ENCODE measurements around the gene NEDD9.
A peak's percentile ranks its signal among the peaks of the same experiment; 100 is the strongest.

Gene NEDD9

GRCh38 chr6:11203306-11204004 lies 29.0 kb downstream of the NEDD9 start:
- no peak overlapping the region for H3K4me3 ChIP-seq (ENCODE audit: low read length)
- H3K9me3 ChIP-seq (ENCODE audit: control insufficient read depth, low read depth, low read length), result no peaks in the 10 kb centered on the region
- H3K4me1 ChIP-seq (ENCODE audit: control insufficient read depth, low read depth, low read length), result peaks cover 26% of the 10 kb centered on the region
- peaks cover 3% of the 10 kb centered on the region for H3K36me3 ChIP-seq (ENCODE audit: control insufficient read depth, low read depth, low read length)
- H3K27ac ChIP-seq (ENCODE audit: low read length), result no peak overlapping the region
- H3K27me3 ChIP-seq (ENCODE audit: control insufficient read depth, insufficient read depth, low read length), result no peaks in the 10 kb centered on the region
- no peak overlapping the region for H3K9ac ChIP-seq (ENCODE audit: low read length)

GRCh38 chr6:11202513-11203305 lies 29.8 kb downstream of the NEDD9 start:
- H3K9me3 ChIP-seq (ENCODE audit: control insufficient read depth, low read depth, low read length), result no peaks in the 10 kb centered on the region
- H3K4me1 ChIP-seq (ENCODE audit: control insufficient read depth, low read depth, low read length), result peaks cover 26% of the 10 kb centered on the region
- peaks cover 3% of the 10 kb centered on the region for H3K36me3 ChIP-seq (ENCODE audit: control insufficient read depth, low read depth, low read length)
- no peak overlapping the region for H3K9ac ChIP-seq (ENCODE audit: low read length)
- no peaks in the 10 kb centered on the region for H3K27me3 ChIP-seq (ENCODE audit: control insufficient read depth, insufficient read depth, low read length)
- H3K27ac ChIP-seq (ENCODE audit: low read length), result no peak overlapping the region
- H3K4me3 ChIP-seq (ENCODE audit: low read length), result peak overlapping the region; percentile 8

GRCh38 chr6:11201772-11202512 lies 30.5 kb downstream of the NEDD9 start:
- Histone ChIP-seq H3K27me3 (ENCODE audit: control insufficient read depth, insufficient read depth, low read length) (no peaks in the 10 kb centered on the region), H3K9ac (ENCODE audit: low read length) (no peak overlapping the region), H3K4me3 (ENCODE audit: low read length) (no peak overlapping the region), H3K4me1 (ENCODE audit: control insufficient read depth, low read depth, low read length) (peaks cover 34% of the 10 kb centered on the region), H3K27ac (ENCODE audit: low read length) (no peak overlapping the region), H3K9me3 (ENCODE audit: control insufficient read depth, low read depth, low read length) (no peaks in the 10 kb centered on the region), H3K36me3 (ENCODE audit: control insufficient read depth, low read depth, low read length) (peaks cover 3% of the 10 kb centered on the region)

- Histone ChIP-seq H3K27me3 (ENCODE audit: control insufficient read depth, insufficient read depth, low read length) (no peaks in the 10 kb centered on the region), H3K9ac (ENCODE audit: low read length) (no peak overlapping the region), H3K27ac (ENCODE audit: low read length) (no peak overlapping the region), H3K4me1 (ENCODE audit: control insufficient read depth, low read depth, low read length) (peaks cover 43% of the 10 kb centered on the region), H3K4me3 (ENCODE audit: low read length) (no peak overlapping the region), H3K9me3 (ENCODE audit: control insufficient read depth, low read depth, low read length) (no peaks in the 10 kb centered on the region), H3K36me3 (ENCODE audit: control insufficient read depth, low read depth, low read length) (peaks cover 3% of the 10 kb centered on the region)
Measured at GRCh38 chr6:11201015-11201414, 31.5 kb downstream of the NEDD9 start.

- Histone ChIP-seq H3K9ac (ENCODE audit: low read length) (no peak overlapping the region), H3K27ac (ENCODE audit: low read length) (no peak overlapping the region), H3K36me3 (ENCODE audit: control insufficient read depth, low read depth, low read length) (peaks cover 3% of the 10 kb centered on the region), H3K27me3 (ENCODE audit: control insufficient read depth, insufficient read depth, low read length) (no peaks in the 10 kb centered on the region), H3K4me3 (ENCODE audit: low read length) (no peak overlapping the region), H3K4me1 (ENCODE audit: control insufficient read depth, low read depth, low read length) (peaks cover 45% of the 10 kb centered on the region), H3K9me3 (ENCODE audit: control insufficient read depth, low read depth, low read length) (no peaks in the 10 kb centered on the region)
Measured at GRCh38 chr6:11200356-11200755, 32.1 kb downstream of the NEDD9 start.

- Histone ChIP-seq H3K4me3 (ENCODE audit: low read length) (no peak overlapping the region), H3K9ac (ENCODE audit: low read length) (no peak overlapping the region), H3K9me3 (ENCODE audit: control insufficient read depth, low read depth, low read length) (no peaks in the 10 kb centered on the region), H3K27ac (ENCODE audit: low read length) (no peak overlapping the region), H3K27me3 (ENCODE audit: control insufficient read depth, insufficient read depth, low read length) (no peaks in the 10 kb centered on the region), H3K36me3 (ENCODE audit: control insufficient read depth, low read depth, low read length) (peaks cover 3% of the 10 kb centered on the region), H3K4me1 (ENCODE audit: control insufficient read depth, low read depth, low read length) (peaks cover 59% of the 10 kb centered on the region)
Measured at GRCh38 chr6:11198663-11199603, 33.5 kb downstream of the NEDD9 start.

GRCh38 chr6:11197850-11198249 lies 34.6 kb downstream of the NEDD9 start:
- Histone ChIP-seq H3K36me3 (ENCODE audit: control insufficient read depth, low read depth, low read length) (peaks cover 3% of the 10 kb centered on the region), H3K4me3 (ENCODE audit: low read length) (no peak overlapping the region), H3K27ac (ENCODE audit: low read length) (no peak overlapping the region), H3K9ac (ENCODE audit: low read length) (no peak overlapping the region), H3K4me1 (ENCODE audit: control insufficient read depth, low read depth, low read length) (peaks cover 51% of the 10 kb centered on the region), H3K9me3 (ENCODE audit: control insufficient read depth, low read depth, low read length) (no peaks in the 10 kb centered on the region), H3K27me3 (ENCODE audit: control insufficient read depth, insufficient read depth, low read length) (no peaks in the 10 kb centered on the region)

- H3K4me1 ChIP-seq (ENCODE audit: control insufficient read depth, low read depth, low read length), result peaks cover 44% of the 10 kb centered on the region
- H3K27me3 ChIP-seq (ENCODE audit: control insufficient read depth, insufficient read depth, low read length), result no peaks in the 10 kb centered on the region
- H3K36me3 ChIP-seq (ENCODE audit: control insufficient read depth, low read depth, low read length), result peaks cover 3% of the 10 kb centered on the region
- no peak overlapping the region for H3K4me3 ChIP-seq (ENCODE audit: low read length)
- no peak overlapping the region for H3K27ac ChIP-seq (ENCODE audit: low read length)
- no peak overlapping the region for H3K9ac ChIP-seq (ENCODE audit: low read length)
- H3K9me3 ChIP-seq (ENCODE audit: control insufficient read depth, low read depth, low read length), result no peaks in the 10 kb centered on the region
Measured at GRCh38 chr6:11197175-11197536, 35.3 kb downstream of the NEDD9 start.

GRCh38 chr6:11196511-11197174 lies 35.8 kb downstream of the NEDD9 start:
- H3K27ac ChIP-seq (ENCODE audit: low read length), result no peak overlapping the region
- H3K4me3 ChIP-seq (ENCODE audit: low read length), result no peak overlapping the region
- no peaks in the 10 kb centered on the region for H3K9me3 ChIP-seq (ENCODE audit: control insufficient read depth, low read depth, low read length)
- peaks cover 39% of the 10 kb centered on the region for H3K4me1 ChIP-seq (ENCODE audit: control insufficient read depth, low read depth, low read length)
- H3K27me3 ChIP-seq (ENCODE audit: control insufficient read depth, insufficient read depth, low read length), result no peaks in the 10 kb centered on the region
- no peak overlapping the region for H3K9ac ChIP-seq (ENCODE audit: low read length)
- peaks cover 3% of the 10 kb centered on the region for H3K36me3 ChIP-seq (ENCODE audit: control insufficient read depth, low read depth, low read length)

- Histone ChIP-seq H3K36me3 (ENCODE audit: control insufficient read depth, low read depth, low read length) (no peaks in the 10 kb centered on the region), H3K4me1 (ENCODE audit: control insufficient read depth, low read depth, low read length) (peaks cover 39% of the 10 kb centered on the region), H3K27ac (ENCODE audit: low read length) (no peak overlapping the region), H3K9me3 (ENCODE audit: control insufficient read depth, low read depth, low read length) (no peaks in the 10 kb centered on the region), H3K9ac (ENCODE audit: low read length) (no peak overlapping the region), H3K4me3 (ENCODE audit: low read length) (peak overlapping the region; percentile 13), H3K27me3 (ENCODE audit: control insufficient read depth, insufficient read depth, low read length) (no peaks in the 10 kb centered on the region)
Measured at GRCh38 chr6:11194356-11195218, 37.9 kb downstream of the NEDD9 start.

All from iPS-18a (cell line).